NB4 (cell line): ENCODE data around the gene GABBR2.

Experiments
- MYC ChIP-seq: IDR thresholded peaks from 2 replicates; pipeline ENCODE4 v1.6.1; 2011; ENCODE audit warnings: low read depth, low read length
- POLR2A ChIP-seq: IDR thresholded peaks from 2 replicates; pipeline ENCODE4 v1.6.1; 2011; ENCODE audit warnings: mild to moderate bottlenecking; ENCODE audit not compliant: insufficient read length; ENCODE audit errors: extremely low read depth
- TF ChIP-seq, protein P1 (sequence below): IDR thresholded peaks from one replicate; pipeline ENCODE4 v1.5.1; 2012; ENCODE audit warnings: low read depth, low read length
- TF ChIP-seq, protein P2 (sequence below): IDR thresholded peaks from 2 replicates; pipeline ENCODE4 v1.6.1; 2011; ENCODE audit warnings: low read depth, low read length

DNA sequence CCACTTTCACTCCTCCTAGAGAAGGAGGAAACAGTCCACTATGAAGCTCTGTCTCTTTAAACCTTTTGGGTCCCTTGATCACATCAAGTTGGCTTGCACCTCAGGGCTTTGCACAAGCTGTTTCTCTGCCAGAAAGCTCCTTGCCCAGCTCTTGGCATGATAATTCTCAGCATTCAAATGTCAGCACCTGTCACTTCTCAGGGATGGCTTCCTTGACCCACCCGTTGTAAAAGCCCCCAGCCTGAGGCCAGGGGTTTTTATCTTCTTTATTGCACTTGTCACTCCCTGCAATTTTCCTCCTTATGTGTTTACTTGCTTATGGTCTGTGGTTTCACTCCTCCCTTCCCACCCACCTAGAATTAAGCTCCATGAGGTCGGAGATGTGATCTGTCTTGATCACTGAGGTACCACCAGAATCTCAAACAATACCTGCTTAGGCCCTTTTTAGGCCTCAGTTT, 252.6 kb downstream of the GABBR2 start:
- TF ChIP-seq, protein P1, sequence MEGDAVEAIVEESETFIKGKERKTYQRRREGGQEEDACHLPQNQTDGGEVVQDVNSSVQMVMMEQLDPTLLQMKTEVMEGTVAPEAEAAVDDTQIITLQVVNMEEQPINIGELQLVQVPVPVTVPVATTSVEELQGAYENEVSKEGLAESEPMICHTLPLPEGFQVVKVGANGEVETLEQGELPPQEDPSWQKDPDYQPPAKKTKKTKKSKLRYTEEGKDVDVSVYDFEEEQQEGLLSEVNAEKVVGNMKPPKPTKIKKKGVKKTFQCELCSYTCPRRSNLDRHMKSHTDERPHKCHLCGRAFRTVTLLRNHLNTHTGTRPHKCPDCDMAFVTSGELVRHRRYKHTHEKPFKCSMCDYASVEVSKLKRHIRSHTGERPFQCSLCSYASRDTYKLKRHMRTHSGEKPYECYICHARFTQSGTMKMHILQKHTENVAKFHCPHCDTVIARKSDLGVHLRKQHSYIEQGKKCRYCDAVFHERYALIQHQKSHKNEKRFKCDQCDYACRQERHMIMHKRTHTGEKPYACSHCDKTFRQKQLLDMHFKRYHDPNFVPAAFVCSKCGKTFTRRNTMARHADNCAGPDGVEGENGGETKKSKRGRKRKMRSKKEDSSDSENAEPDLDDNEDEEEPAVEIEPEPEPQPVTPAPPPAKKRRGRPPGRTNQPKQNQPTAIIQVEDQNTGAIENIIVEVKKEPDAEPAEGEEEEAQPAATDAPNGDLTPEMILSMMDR = no peak
- TF ChIP-seq POLR2A = no peak
- TF ChIP-seq, protein P2, sequence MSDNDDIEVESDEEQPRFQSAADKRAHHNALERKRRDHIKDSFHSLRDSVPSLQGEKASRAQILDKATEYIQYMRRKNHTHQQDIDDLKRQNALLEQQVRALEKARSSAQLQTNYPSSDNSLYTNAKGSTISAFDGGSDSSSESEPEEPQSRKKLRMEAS = no peak
- no peak for TF ChIP-seq MYC
